ENCODE measurements around the gene SCLT1. TPM values are rescaled to one million over a fixed set of nuclear protein-coding genes. Genes with fewer than 3 reads are reported as not detected.
A peak's percentile ranks its signal among the peaks of the same experiment; 100 is the strongest.

Gene SCLT1
- total and polyA plus RNA-seq, 2 of the 4 experiments (the other 2 are of a cell fraction) = 4.9 to 7.7 TPM

GRCh38 chr4:128863312-128864075 lies 229.8 kb downstream of the SCLT1 start:
- H4K5ac ChIP-seq (ENCODE audit: low read depth, low read length) = peak overlapping the region; percentile 13
- H3K79me1 ChIP-seq (ENCODE audit: low read depth in 1 of 2, low read length in 2 of 2) = peaks cover 46 to 71% of the 10 kb centered on the region in 2 experiments
- H3K4me3 ChIP-seq (ENCODE audit: insufficient read depth, low read depth, low read length) = no peak overlapping the region
- H4K20me1 ChIP-seq (ENCODE audit: insufficient read depth, low read length) = peaks cover 10% of the 10 kb centered on the region; the same call in 1 of the 2 replicates
- peak overlapping the region; percentile 43; the same call in 2 of the 3 replicates for H2BK15ac ChIP-seq (ENCODE audit: low read depth, low read length)
- peak overlapping the region; percentile 62 for H2AFZ ChIP-seq (replicated peaks; ENCODE audit: low read length, poor library complexity)
- no peak overlapping the region for H3K56ac ChIP-seq (ENCODE audit: extremely low read depth, insufficient read depth, low read length)
- peak; percentile 65; the same call in 1 of the 2 replicates for ATAC-seq (ENCODE audit: low read depth)
- ChIA-PET POLR2A (ENCODE audit: unreplicated experiment) (no interaction called here), CTCF (interaction anchor here (0.7 kb wide), 1 partner anchor 409 kb away, joined by 3 read pairs; no protein-coding TSS in a partner anchor)
- TF ChIP-seq MXI1 (IDR thresholded peaks at IDR 0.05; ENCODE audit: borderline replicate concordance, low read depth, low read length) (no peak), BHLHE40 (IDR thresholded peaks at IDR 0.05; ENCODE audit: low read depth, low read length) (no peak), CTCF (conservative IDR thresholded peaks at IDR 0.05; ENCODE audit: low read depth, low read length) (peak; percentile 79), SMC3 (IDR thresholded peaks at IDR 0.05; ENCODE audit: low read depth, low read length) (peak; percentile 93), RAD21 (IDR thresholded peaks at IDR 0.05; ENCODE audit: low read length) (peak; percentile 78)
- no peaks in the 10 kb centered on the region for H3K9me3 ChIP-seq (ENCODE audit: control insufficient read depth, insufficient read depth, low read length)
- peaks cover 24% of the 10 kb centered on the region for H3K4me1 ChIP-seq (ENCODE audit: control insufficient read depth, insufficient read depth, low read length)
- peak overlapping the region; percentile 29 to 83; a peak in 3 of 4 replicates for H4K8ac ChIP-seq (ENCODE audit: low read depth in 2 of 2, low read length in 2 of 2)
- whole genome bisulfite sequencing, 2 experiments (ENCODE audit: extremely low coverage in 2 of 2, insufficient read length in 1 of 2) = no CpG with 5 or more reads among the region's 10 CpGs
- H3K4ac ChIP-seq (ENCODE audit: low read depth, low read length) = peak overlapping the region; percentile 61
- BruUV-seq (replicated peaks) = no TSS peak
- no peaks in the 10 kb centered on the region for H3K27me3 ChIP-seq (ENCODE audit: control insufficient read depth, insufficient read depth, low read length)
- in situ Hi-C loops (cut with MboI; ENCODE audit: low sequenced_read_pairs) = loop anchor here (5.0 to 10.0 kb wide), 5 partner anchors 51 to 669 kb away; partner anchors contain the start of gene PGRMC2
- H3K18ac ChIP-seq (ENCODE audit: low read depth, low read length) = peak overlapping the region; percentile 17
- H3K27ac ChIP-seq (ENCODE audit: insufficient read depth, low read length) = 0 out of 2 replicates have a peak overlapping the region, but pooled peaks have one; percentile 0
- peak overlapping the region; percentile 46; the same call in 1 of the 2 replicates for H3K23ac ChIP-seq (ENCODE audit: low read depth, low read length)
- peak overlapping the region; percentile 93 for H2AK5ac ChIP-seq (ENCODE audit: low read depth, low read length)
- peaks cover 39% of the 10 kb centered on the region for H3K36me3 ChIP-seq (ENCODE audit: control insufficient read depth, insufficient read depth, low read length)
- dilution Hi-C loops (cut with HindIII; ENCODE audit: low sequenced_read_pairs, unreplicated experiment) = no loop called here
- peaks cover 31% of the 10 kb centered on the region for H3K9me1 ChIP-seq (ENCODE audit: insufficient read depth, low read length)
- H3K14ac ChIP-seq (replicated peaks; ENCODE audit: low read depth, low read length) = peak overlapping the region; percentile 74
- peak overlapping the region; percentile 85 for H2BK120ac ChIP-seq (ENCODE audit: low read depth, low read length)
- peak overlapping the region; percentile 46 for H4K91ac ChIP-seq (ENCODE audit: insufficient read depth, low read depth, low read length)
- H3K4me2 ChIP-seq (ENCODE audit: low read depth, low read length) = no peak overlapping the region
- peak overlapping the region; percentile 34 for H2AK9ac ChIP-seq (replicated peaks; ENCODE audit: low read depth, low read length, poor library complexity)
- peak overlapping the region; percentile 75; the same call in 1 of the 2 replicates for H2BK20ac ChIP-seq (ENCODE audit: low read depth, low read length)
- peak; percentile 80 for DNase-seq
- intact Hi-C loops (cut with micrococcal nuclease) = loop anchor here (1.0 to 5.0 kb wide), 7 partner anchors 51 to 672 kb away; partner anchors contain the start of gene PGRMC2
- peak overlapping the region; percentile 58 for H2BK5ac ChIP-seq (ENCODE audit: low read depth, low read length, poor library complexity, severe bottlenecking)
- H3K9ac ChIP-seq (ENCODE audit: low read depth, low read length) = peak overlapping the region; percentile 27; the same call in 1 of the 2 replicates
